IMR-90 (cell line): ENCODE data around the gene SOX12. TPM values are rescaled to one million over a fixed set of nuclear protein-coding genes. Genes with fewer than 3 reads are reported as not detected.
A peak's percentile ranks its signal among the peaks of the same experiment; 100 is the strongest.

Experiments used
- ATAC-seq: fragments of 200-7000 bp; cut with Tn5 transposase; 2 replicates; pipeline ENCODE4 v1.9.1; 2020; ENCODE audit warnings: low read depth, mild to moderate bottlenecking, moderate library complexity
- BruUV-seq: library from RNA; stranded (reverse); fragments of 400-500 nt; replicated peaks from 2 replicates; lab custom pipeline; 2021; lab: Mats Ljungman, UMichigan
- CTCF ChIA-PET: fragments of 300-600 bp; formaldehyde crosslinking; extraction: SDS; loops from one replicate; lab custom pipeline; 2021; ENCODE audit warnings: antibody characterized with exemption; lab: Yijun Ruan, JAX
- POLR2A ChIA-PET: fragments of 300-600 bp; sonication (Branson Sonifier 250); formaldehyde crosslinking; loops from one replicate; lab custom pipeline; 2022; ENCODE audit warnings: antibody characterized with exemption; ENCODE audit not compliant: unreplicated experiment; lab: Charles Lee
- DNase-seq: peaks from one replicate; pipeline ENCODE4 v3.0.0; 2013
- H2AFZ ChIP-seq: replicated peaks from 2 replicates; pipeline ENCODE3; 2013; ENCODE audit warnings: low read length, mild to moderate bottlenecking; ENCODE audit not compliant: poor library complexity
- H2AK5ac ChIP-seq: 2 replicates; pipeline ENCODE4 v1.6.1; 2013; ENCODE audit warnings: low read depth, low read length, inconsistent platforms
- H2AK9ac ChIP-seq: replicated peaks from 2 replicates; pipeline ENCODE3; 2013; ENCODE audit warnings: mild to moderate bottlenecking, low read depth, low read length, moderate library complexity; ENCODE audit not compliant: poor library complexity
- H2BK120ac ChIP-seq: 2 replicates; pipeline ENCODE4 v1.6.1; 2013; ENCODE audit warnings: low read depth, low read length, inconsistent platforms
- H2BK15ac ChIP-seq: 3 replicates; pipeline ENCODE4 v1.6.1; 2013; ENCODE audit warnings: low read depth, low read length, inconsistent platforms
- H2BK20ac ChIP-seq: 2 replicates; pipeline ENCODE4 v1.6.1; 2013; ENCODE audit warnings: low read depth, mild to moderate bottlenecking, inconsistent platforms, low read length, moderate library complexity
- H2BK5ac ChIP-seq: 2 replicates; pipeline ENCODE4 v1.6.1; 2013; ENCODE audit warnings: mild to moderate bottlenecking, low read depth, low read length, inconsistent platforms; ENCODE audit not compliant: poor library complexity, severe bottlenecking
- H3K14ac ChIP-seq: replicated peaks from 2 replicates; pipeline ENCODE4 v1.6.1; 2013; ENCODE audit warnings: low read depth, low read length, inconsistent platforms
- H3K18ac ChIP-seq: 2 replicates; pipeline ENCODE4 v1.6.1; 2013; ENCODE audit warnings: low read depth, low read length, control low read depth
- H3K23ac ChIP-seq: 2 replicates; pipeline ENCODE4 v1.6.1; 2013; ENCODE audit warnings: low read depth, low read length, inconsistent platforms
- H3K27ac ChIP-seq: 2 replicates; pipeline ENCODE4 v1.5.1; 2013; ENCODE audit warnings: mild to moderate bottlenecking, control low read depth, low read length; ENCODE audit not compliant: insufficient read depth
- H3K27me3 ChIP-seq: 2 replicates; pipeline ENCODE4 v1.6.1; 2013; ENCODE audit warnings: low read length; ENCODE audit not compliant: control insufficient read depth, insufficient read depth
- H3K36me3 ChIP-seq: 2 replicates; pipeline ENCODE4 v1.6.1; 2013; ENCODE audit warnings: low read length, mixed read lengths; ENCODE audit not compliant: control insufficient read depth, insufficient read depth
- H3K4ac ChIP-seq: 2 replicates; pipeline ENCODE4 v1.6.1; 2013; ENCODE audit warnings: low read depth, low read length, inconsistent platforms
- H3K4me1 ChIP-seq: 2 replicates; pipeline ENCODE4 v1.6.1; 2013; ENCODE audit warnings: low read length, mixed read lengths; ENCODE audit not compliant: control insufficient read depth, insufficient read depth
- H3K4me2 ChIP-seq: 2 replicates; pipeline ENCODE4 v1.6.1; 2013; ENCODE audit warnings: low read depth, mild to moderate bottlenecking, control low read depth, low read length, moderate library complexity
- H3K4me3 ChIP-seq: 2 replicates; pipeline ENCODE4 v1.5.1; 2013; ENCODE audit warnings: low read depth, mild to moderate bottlenecking, control low read depth, low read length, moderate library complexity; ENCODE audit not compliant: insufficient read depth
- H3K56ac ChIP-seq: 2 replicates; pipeline ENCODE4 v1.6.1; 2013; ENCODE audit warnings: low read length, inconsistent platforms; ENCODE audit not compliant: insufficient read depth; ENCODE audit errors: extremely low read depth
- H3K79me1 ChIP-seq, 2 experiments: 2 replicates each; pipeline ENCODE4 v1.6.1; 2013; ENCODE audit warnings: low read length in 2 of 2, inconsistent platforms in 1 of 2, low read depth in 1 of 2
- H3K9ac ChIP-seq: 2 replicates; pipeline ENCODE4 v1.6.1; 2013; ENCODE audit warnings: low read depth, low read length, control low read depth
- H3K9me1 ChIP-seq: 2 replicates; pipeline ENCODE4 v1.6.1; 2013; ENCODE audit warnings: low read length, inconsistent platforms; ENCODE audit not compliant: insufficient read depth
- H3K9me3 ChIP-seq: 2 replicates; pipeline ENCODE4 v1.6.1; 2013; ENCODE audit warnings: low read length; ENCODE audit not compliant: control insufficient read depth, insufficient read depth
- H4K20me1 ChIP-seq: 2 replicates; pipeline ENCODE4 v1.6.1; 2013; ENCODE audit warnings: low read length, inconsistent platforms; ENCODE audit not compliant: insufficient read depth
- H4K5ac ChIP-seq: 2 replicates; pipeline ENCODE4 v1.6.1; 2013; ENCODE audit warnings: mild to moderate bottlenecking, low read depth, low read length, control low read depth
- H4K8ac ChIP-seq, 2 experiments: 2 replicates each; pipeline ENCODE4 v1.6.1; 2013; ENCODE audit warnings: low read depth in 2 of 2, low read length in 2 of 2, control low read depth in 1 of 2, inconsistent platforms in 1 of 2
- H4K91ac ChIP-seq: 2 replicates; pipeline ENCODE4 v1.6.1; 2013; ENCODE audit warnings: low read depth, low read length, inconsistent platforms; ENCODE audit not compliant: insufficient read depth
- BHLHE40 ChIP-seq: fragments of 150-350 bp; IDR thresholded peaks from 2 replicates; pipeline ENCODE4 v1.6.1; 2016; ENCODE audit warnings: mild to moderate bottlenecking, low read depth, low read length
- MAFK ChIP-seq: IDR thresholded peaks from 2 replicates; pipeline ENCODE4 v1.6.1; 2012; ENCODE audit warnings: low read depth, low read length, improper control_type of control experiment
- NFE2L2 ChIP-seq: fragments of 150-350 bp; IDR thresholded peaks from 2 replicates; pipeline ENCODE4 v1.6.1; 2016; ENCODE audit warnings: low read depth, mild to moderate bottlenecking, low read length
- WGBS, 2 experiments: methylation state at CpG; one replicate each; pipeline versions ENCODE4 v1.1.5 to v1.1.7; 2013; ENCODE audit warnings: missing lambda C conversion rate in 2 of 2; ENCODE audit not compliant: insufficient read length in 1 of 2; ENCODE audit errors: extremely low coverage in 2 of 2; 5-methylcytosine and 5-hydroxymethylcytosine counted together
- dilution Hi-C: fragments of 300-500 bp; cut with HindIII; formaldehyde crosslinking; loops from one replicate; pipeline ENCODE4 v1.14.3; 2018; ENCODE audit warnings: low sequenced_read_pairs; ENCODE audit not compliant: unreplicated experiment
- in situ Hi-C: fragments of 300-500 bp; cut with MboI; formaldehyde crosslinking; loops from 3 replicates; pipeline ENCODE4 v1.14.3; 2019; ENCODE audit warnings: low sequenced_read_pairs, inconsistent platforms, mixed read lengths
- intact Hi-C: fragments of 100-400 bp; cut with micrococcal nuclease; formaldehyde crosslinking; loops from 2 replicates; pipeline ENCODE4 v1.10.0; 2022
- polyA plus RNA-seq, 3 experiments: library from polyadenylated mRNA; depleted of rRNA; stranded (reverse); fragments of >200 nt; gene quantifications; 2 replicates each; pipeline ENCODE4 v1.2.3, GENCODE V29; 2012; ENCODE audit warnings: low replicate concordance in 1 of 3
- total RNA-seq: library from RNA; depleted of rRNA; stranded (reverse); fragments of >200 nt; gene quantifications from 2 replicates; pipeline ENCODE4 v1.2.3, GENCODE V29; 2012

Gene SOX12
- total and polyA plus RNA-seq, 2 of the 4 experiments (the other 2 are of a cell fraction), result 1.1 to 6.2 TPM

GRCh38 chr20:364905-365794, 39.8 kb downstream of the SOX12 start:
- H4K8ac ChIP-seq, result no peak overlapping the region
- intact Hi-C loops, result no loop called here
- in situ Hi-C loops, result no loop called here

More at GRCh38 chr20:364905-365794, 39.8 kb downstream of the SOX12 start:
- DNase-seq (peak; percentile 51), ATAC-seq (no peak)
- Histone ChIP-seq H3K4me3 (no peak overlapping the region), H3K27ac (no peak overlapping the region), H3K9me3 (no peaks in the 10 kb centered on the region), H4K91ac (peak overlapping the region; percentile 72; the same call in 1 of the 2 replicates), H3K14ac (no peak overlapping the region), H3K4ac (peak overlapping the region; percentile 18; the same call in 1 of the 2 replicates), H3K27me3 (no peaks in the 10 kb centered on the region), H3K4me2 (no peak overlapping the region), H3K9ac (no peak overlapping the region), H3K79me1 (no peaks in the 10 kb centered on the region; a peak in 1 of 4 replicates), H2AFZ (peak overlapping the region; percentile 0), H4K20me1 (no peaks in the 10 kb centered on the region), H3K9me1 (peaks cover 14% of the 10 kb centered on the region), H3K56ac (no peak overlapping the region), H3K36me3 (no peaks in the 10 kb centered on the region), H2BK20ac (peak overlapping the region; percentile 51; the same call in 1 of the 2 replicates), H4K5ac (no peak overlapping the region), H2BK15ac (no peak overlapping the region), H2AK9ac (no peak overlapping the region), H2BK5ac (no peak overlapping the region), H2BK120ac (peak overlapping the region; percentile 51), H3K23ac (no peak overlapping the region), H3K18ac (no peak overlapping the region), H2AK5ac (peak overlapping the region; percentile 36; the same call in 1 of the 2 replicates), H3K4me1 (peaks cover 22% of the 10 kb centered on the region)
- dilution Hi-C loops, result no loop called here
- CTCF ChIA-PET, result no interaction called here
- WGBS, 2 experiments, result no CpG with 5 or more reads among the region's 9 CpGs
- TF ChIP-seq MAFK (peak; percentile 12; the same call in 1 of the 2 replicates), NFE2L2 (peak; percentile 76), BHLHE40 (no peak)
- POLR2A ChIA-PET, result no interaction called here
- no TSS peak for BruUV-seq
